CD1c-positive myeloid dendritic cell (primary cell): ENCODE data around the gene PLAAT3.
"Not testable (repeated sequence)": the region's sequence is repeated elsewhere in the genome, so short reads cannot be mapped to it uniquely, and the experiment has no call there.

Experiments used
- DNase-seq: peaks from one replicate; pipeline ENCODE4 v3.0.0-alpha.2; 2016; ENCODE audit errors: extremely low spot score

PLAAT3 gene

DNA sequence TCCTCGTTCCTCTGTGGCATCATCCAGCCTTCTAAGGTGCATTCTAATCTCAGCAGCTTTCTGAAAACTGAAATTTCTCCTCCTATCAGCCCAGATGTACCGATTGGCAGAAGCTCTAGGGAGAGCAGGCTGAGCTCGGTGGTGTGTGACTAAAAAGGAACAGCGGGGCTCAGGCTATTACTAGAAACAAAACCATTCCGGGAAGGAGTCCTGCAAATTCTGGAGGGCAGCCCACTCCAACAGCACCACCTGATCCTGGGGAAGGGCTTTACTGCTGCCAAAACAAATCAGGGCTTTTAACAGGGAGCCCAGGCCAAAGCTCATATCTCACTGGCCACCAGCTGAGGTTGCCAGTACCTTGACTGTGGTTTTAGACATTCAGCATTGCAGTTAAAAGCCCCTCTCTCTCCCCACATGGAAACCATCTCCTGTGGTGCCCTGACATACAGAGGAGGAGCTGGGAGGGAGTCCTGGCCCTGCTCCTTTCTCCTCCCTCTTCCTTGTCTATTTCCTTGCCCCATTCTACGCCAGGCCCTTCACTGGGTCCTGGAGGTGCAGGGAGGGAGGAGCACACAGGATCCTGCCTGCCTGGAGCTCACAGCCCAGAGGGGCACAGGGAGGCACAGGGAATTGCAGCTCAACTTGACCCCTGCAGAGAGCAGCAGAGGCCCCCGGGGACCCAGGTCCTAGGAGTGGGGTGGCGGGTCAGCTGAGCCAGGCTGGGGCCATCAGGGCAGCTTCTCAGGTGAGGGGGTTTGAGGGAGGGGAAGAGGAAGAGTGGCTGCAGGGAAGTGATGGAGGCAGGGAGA, 76.7 kb downstream of the PLAAT3 start:
- DNase-seq = no peak

- peak; percentile 50 for DNase-seq
These were observed 77.5 kb downstream of the PLAAT3 start, which contains the start of gene PLAAT4 for GRCh38 chr11:63536669-63537292. TSS of gene PLAAT4 (plus strand) at chr11:63536808. CDS start at chr11:63536869, 61 bp downstream.

- no peak for DNase-seq
These were observed 78.5 kb downstream of the PLAAT3 start for GRCh38 chr11:63535734-63536133.

- no peak for DNase-seq
These were observed 79.3 kb downstream of the PLAAT3 start for GRCh38 chr11:63534895-63535461.

GRCh38 chr11:63534076-63534475, 80.2 kb downstream of the PLAAT3 start:
- no peak for DNase-seq

- DNase-seq = no peak
These were observed 81.3 kb downstream of the PLAAT3 start for GRCh38 chr11:63532799-63533475.

GRCh38 chr11:63532117-63532516, 82.1 kb downstream of the PLAAT3 start:
- DNase-seq = no peak

GRCh38 chr11:63531074-63531792, 83.0 kb downstream of the PLAAT3 start:
- DNase-seq = peak; percentile 39

DNA sequence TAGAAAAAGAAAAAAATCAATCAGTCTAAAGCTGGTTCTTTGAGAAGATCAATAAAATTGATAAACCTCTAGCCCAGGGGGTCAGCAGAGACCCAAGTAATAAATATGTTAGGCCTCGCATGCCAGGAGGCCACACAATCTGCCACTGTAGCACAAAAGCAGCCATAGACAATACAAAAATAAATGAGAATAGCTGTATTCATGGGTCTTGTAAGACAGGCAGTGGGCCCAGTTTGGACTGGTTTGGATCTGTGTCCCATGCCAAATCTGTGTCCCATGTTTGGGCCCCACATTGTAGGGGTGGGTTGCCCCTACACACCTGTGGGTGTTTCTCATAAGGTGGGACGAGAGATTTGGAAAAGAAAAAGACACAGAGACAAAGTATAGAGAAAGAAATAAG, 84.2 kb downstream of the PLAAT3 start:
- no peak for DNase-seq

DNA sequence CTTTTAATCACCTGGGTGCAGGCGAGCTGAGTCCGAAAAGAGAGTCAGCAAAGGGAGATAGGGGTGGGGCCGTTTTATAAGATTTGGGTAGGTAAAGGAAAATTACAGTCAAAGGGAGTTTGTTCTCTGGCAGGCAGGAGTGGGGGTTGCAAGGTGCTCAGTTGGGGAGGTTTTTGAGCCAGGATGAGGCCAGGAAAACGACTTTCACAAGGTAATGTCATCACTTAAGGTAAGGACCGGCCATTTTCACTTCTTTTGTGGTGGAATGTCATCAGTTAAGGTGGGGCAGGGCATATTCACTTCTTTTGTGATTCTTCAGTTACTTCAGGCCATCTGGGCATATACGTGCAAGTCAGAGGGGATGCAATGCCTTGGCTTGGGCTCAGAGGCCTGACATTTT, 84.9 kb downstream of the PLAAT3 start:
- DNase-seq = not testable (repeated sequence)

DNA sequence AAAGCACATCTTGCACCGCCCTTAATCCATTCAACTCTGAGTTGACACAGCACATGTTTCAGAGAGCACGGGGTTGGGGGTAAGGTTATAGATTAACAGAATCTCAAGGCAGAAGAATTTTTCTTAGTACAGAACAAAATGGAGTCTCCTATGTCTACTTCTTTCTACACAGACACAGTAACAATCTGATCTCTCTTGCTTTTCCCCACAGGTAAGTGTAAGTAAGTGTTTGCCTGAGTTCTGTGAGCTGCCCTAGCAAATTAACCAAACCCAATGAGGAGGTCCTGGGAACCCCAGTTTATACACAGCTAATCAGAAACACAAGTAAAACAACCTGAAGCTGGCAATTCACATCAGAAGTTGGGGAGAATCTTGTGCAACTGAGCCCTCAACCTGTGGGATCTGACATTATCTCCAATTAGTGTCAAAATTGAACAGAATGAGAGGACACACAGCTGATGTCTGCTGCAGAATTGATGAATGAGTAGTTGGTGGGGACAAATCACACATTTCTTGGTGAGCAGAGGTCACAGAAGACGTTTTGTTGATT, 85.4 kb downstream of the PLAAT3 start:
- not testable (repeated sequence) for DNase-seq

- DNase-seq = not testable (repeated sequence)
These were observed 86.1 kb downstream of the PLAAT3 start for GRCh38 chr11:63528156-63528555.

GRCh38 chr11:63527667-63528066, 86.6 kb downstream of the PLAAT3 start:
- DNase-seq = no peak
